Measurements from ENCODE around the gene BRPF1.

BRPF1 gene

DNA sequence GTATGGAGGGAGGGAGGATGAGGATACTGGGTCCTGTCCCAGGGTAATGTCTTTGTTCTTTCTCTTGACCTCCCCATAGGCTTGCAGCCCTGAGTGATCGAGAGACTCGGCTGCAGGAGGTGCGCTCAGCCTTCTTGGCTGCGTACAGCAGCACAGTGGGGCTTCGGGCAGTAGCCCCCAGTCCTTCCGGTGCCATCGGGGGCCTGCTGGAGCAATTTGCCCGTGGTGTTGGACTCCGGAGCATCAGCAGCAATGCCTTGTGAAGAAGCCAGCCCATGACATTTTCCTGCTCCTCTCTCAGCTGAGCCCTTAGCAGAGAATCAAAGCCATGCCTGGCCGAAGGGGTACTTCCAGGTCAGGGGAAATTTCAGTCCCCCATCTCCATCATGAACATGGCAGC, 29.8 kb upstream of the BRPF1 start:
- no peak for DNase-seq

DNA sequence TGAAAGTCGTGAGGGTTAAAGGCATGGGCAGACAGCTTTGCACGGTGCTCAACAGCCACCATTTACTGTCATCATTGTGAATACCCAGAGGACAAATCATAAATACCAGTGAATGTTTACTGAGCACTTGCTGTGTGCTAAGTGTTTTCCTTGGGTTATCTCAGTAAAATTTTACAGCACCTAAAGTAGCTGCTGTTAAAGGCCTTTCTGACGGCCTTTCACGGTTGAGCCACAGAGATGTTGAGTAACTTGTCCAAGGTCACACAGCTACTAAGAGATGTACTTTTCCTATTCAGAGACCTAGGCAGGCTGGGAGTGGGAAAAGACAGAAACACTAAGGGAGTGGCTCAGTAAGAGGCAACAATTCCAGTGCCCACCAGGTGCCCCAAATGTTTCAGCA, 28.3 kb upstream of the BRPF1 start:
- no peak for DNase-seq

DNA sequence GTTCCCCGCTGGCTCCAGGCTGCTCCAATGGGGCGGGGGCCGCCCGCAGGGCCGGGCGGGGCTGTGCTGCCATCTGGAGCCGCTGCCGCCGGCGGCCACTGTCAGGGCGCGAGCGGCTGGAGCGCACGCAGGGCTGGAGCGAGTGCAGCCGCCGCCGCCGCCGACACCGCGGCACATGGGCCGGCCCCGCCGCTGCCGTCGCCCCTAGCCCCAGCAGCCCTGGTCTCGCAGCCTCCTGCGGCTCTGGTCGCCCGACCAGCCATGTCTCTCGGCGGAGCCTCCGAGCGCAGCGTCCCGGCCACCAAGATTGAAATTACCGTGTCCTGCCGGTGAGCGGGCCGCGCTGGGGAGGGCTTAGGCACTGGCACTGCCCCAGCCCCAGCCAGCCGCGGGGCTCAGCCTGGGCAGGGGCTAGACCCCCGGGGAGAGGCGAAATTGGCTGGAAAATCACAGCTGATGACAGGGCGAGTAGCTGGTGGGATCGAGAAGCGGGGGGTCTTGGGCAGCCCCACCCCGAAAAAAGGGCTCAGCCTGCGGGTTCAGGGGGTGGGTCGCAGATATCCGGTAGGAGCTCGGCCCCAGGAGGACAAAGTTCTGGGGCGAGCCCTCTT, 27.7 kb upstream of the BRPF1 start, which contains the start of gene CPNE9:
TSS of gene CPNE9 (plus strand) at position 98 of the 611 bp plus-strand sequence. CDS start at position 262, 164 bp downstream.
- no peak for DNase-seq

DNA sequence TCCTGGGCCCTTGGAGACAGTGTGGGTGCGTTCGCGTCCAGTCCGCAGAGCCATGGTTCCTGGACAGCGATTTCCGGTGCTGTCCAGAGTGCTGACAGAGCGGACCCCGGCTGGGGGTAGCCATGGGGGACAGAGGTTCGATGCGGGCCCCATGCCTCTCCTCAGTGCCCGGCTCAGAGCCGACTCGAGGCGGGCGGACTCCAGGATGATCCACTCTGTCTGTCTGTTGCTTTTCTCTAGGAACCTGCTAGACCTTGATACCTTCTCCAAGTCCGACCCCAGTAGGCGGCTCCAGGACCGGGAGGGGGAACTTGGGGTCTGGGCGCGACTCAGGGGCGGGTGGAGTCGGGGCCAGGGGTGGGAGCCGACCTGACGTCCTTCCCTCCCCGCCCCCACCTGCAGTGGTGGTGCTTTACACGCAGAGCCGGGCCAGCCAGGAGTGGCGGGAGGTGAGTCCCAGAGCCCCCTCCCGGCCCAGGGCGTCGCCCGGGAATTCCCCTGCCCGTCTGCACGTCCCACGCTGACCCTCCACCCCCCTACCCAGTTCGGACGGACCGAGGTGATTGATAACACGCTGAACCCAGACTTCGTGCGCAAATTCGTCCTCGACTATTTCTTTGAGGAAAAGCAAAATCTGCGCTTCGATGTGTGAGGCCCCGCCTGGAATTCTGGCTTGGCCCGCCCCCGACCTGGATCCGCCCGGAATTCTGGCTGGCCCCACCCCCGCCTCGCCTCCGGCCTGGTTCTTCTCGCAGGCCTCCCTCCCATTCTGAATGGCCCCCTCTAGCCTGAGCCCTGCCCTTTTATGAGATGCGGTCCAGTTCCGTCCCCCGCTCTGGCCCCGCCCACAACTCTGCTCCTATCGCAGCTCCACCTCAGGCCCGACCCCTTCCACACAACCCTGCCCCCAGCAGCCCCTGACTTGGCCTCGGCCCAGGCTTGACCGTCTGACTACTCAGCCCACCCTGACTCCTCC, 26.9 kb upstream of the BRPF1 start:
- DNase-seq: peak; percentile 11

DNA sequence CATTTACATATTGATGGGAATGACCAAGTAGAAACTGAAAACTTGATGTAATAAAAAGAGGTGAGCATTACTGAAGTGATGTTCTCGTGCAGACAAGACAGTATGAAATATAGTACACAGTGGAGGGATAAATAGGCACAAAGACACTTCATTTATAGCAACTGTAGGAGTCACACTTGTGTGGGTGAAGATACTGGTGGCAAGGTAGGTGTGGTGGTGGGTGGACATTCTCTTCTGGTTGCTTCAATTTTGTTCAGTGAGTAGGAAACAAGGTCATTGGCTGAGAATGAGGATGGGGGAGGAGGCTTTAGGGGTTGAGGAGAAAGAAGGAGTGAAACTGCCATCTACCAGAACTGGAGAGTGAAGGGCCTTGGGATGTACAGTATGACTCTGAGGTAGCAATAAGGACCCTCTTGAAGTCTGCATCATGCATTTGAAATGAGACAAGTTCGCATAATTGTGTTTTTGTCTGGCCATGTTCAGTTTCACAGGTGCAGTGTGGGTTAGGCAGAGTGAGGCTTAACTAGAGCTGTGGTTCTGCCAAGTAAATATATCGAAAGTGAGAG, 21.3 kb upstream of the BRPF1 start:
- no peak for DNase-seq

DNA sequence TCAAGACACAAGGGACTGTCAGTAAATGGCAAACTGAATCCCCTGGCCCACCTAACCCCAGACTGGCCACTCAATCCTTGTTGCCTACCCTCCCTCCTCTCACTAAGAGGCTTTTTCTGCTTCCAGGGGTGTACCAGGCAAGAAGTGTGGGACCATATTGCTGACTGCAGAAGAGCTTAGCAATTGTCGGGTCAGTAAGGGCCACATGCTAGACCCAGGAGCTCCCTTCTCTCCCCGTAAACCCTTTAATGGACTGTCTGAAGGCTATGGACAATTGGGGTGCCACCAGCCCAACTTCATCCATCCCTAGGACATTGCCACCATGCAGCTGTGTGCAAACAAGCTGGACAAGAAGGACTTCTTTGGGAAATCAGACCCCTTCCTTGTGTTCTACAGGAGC, 19.1 kb upstream of the BRPF1 start:
- DNase-seq: no peak

DNA sequence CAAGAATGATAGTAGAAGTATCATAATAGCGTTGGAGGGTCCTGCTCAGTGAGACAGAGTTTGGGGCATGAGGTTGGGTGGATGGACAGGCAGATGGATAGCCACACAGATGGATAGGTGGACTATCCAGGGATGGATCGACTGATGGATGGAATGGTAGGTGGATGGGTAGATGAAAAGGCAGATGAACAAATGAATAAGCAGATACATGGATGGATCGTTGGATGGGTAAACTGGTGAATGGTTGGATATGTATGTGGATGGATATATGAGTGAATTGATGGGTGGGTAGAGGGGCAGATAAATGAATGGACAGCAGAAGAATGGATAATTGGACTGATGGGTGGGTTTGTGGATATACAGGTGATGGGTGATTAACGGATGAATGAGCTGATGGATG, 18.4 kb upstream of the BRPF1 start:
- DNase-seq: no peak

DNA sequence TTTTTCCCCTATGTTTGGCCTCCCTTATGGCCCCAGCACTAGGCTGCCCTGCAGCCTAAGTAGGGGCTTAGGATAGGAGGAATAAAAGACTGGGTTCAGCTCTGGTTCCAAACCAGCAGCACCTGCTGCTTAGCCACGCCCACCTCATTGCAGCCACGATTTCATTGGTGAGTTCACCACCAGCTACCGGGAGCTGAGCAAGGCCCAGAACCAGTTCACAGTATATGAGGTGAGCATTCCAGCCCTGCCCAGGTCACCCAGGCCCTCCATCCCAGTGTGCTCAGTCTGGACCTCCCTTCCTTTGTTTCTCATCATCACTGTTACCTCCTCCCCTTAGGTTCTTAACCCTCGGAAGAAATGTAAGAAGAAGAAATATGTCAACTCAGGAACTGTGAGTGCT, 16.4 kb upstream of the BRPF1 start:
- no peak for DNase-seq

DNA sequence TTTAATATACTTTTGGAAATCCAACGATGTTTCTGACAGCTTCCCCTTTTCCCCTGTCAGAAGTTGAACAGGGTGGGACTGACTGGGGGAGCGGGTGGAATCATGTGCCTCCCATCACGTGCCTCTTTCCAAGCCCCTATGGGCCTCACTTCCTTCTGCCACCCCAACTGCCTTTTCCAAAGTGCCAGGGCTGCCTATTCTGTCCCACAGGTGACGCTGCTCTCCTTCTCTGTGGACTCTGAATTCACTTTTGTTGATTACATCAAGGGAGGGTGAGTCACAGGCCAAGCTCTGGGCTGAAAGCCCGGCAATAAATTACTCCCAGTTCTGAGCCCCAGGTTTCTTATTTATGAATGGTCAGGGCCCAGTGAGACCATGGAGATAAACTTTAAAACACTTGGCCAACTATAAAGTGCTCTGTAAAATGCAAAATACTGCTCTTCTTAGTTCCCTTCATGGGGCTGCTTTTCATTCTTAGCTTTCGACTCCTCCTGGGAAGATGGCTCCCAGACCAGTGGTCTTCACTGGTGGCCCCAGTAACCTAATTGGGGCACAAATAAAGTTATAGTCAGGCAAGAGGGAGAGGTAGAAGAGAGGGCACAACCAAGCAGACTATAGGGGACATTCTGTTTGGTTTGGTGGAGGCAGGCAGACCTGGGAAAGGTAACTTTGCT, 15.6 kb upstream of the BRPF1 start:
- no peak for DNase-seq

DNA sequence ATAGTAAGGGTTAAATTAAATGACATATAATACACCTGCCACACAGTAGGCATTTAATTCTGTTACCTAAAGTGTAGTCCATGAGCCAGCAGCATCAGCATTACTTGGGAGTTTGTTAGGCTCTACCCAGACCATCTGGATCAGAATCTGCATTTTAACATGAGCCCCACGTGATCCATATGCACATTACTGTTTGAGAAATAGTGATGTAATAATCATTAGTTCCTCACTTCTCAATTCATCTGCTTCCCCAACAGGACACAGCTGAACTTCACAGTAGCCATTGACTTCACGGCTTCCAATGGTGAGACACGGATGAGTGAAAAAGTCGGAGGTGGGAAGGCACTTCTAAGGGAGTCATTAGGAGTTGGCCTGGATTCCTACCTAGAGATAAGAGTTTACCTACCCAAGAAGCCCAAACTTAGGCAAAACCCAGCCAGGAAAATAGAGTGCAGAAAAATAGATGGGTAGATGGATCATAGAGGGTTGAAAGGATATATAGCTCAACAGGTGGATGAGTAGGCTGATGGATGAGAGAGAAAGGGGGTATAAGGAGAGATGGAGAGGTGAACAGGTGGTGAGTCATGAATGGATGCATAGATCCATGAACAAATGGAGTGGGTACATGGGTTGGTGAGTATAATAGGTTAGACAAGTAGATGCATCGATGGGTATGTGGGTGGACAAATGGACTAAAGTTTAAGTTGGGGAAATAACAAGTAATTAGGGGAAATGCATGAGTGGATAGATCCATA, 14.6 kb upstream of the BRPF1 start:
- no peak for DNase-seq

DNA sequence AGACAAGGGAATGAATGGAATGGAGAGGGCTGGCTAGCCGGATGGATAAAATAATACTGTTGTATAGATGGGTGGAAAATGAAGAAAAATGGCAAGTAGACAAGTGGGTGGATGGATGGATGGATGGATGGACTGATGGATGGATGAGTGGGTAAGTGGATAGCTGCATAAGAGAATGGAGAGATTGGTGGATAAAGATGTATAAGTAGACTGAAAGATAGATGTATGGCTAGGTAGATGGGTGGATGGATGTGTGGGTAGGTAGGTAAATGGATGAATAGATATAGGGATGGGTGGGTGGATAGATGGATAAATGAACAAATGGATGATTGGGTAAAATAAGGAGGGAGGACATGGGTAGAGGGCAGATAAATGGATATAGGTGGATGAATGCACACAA, 14.0 kb upstream of the BRPF1 start:
- no peak for DNase-seq

DNA sequence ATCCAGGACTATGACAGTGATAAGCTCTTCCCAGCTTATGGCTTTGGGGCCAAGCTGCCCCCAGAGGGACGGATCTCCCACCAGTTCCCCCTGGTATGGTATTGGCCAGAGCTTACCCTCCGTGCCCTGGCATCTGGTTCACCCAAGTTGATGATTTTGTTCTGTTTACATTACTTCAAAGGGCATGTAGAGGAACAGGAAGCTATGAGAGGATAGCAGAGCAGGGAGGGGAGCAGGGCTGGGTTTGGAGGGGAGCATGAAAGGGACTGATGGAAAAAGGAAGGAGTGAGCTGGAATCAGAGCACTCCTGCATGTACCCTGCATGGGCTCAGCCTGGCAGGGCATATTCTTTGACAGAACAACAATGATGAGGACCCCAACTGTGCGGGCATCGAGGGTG, 13.4 kb upstream of the BRPF1 start:
- DNase-seq: no peak

DNA sequence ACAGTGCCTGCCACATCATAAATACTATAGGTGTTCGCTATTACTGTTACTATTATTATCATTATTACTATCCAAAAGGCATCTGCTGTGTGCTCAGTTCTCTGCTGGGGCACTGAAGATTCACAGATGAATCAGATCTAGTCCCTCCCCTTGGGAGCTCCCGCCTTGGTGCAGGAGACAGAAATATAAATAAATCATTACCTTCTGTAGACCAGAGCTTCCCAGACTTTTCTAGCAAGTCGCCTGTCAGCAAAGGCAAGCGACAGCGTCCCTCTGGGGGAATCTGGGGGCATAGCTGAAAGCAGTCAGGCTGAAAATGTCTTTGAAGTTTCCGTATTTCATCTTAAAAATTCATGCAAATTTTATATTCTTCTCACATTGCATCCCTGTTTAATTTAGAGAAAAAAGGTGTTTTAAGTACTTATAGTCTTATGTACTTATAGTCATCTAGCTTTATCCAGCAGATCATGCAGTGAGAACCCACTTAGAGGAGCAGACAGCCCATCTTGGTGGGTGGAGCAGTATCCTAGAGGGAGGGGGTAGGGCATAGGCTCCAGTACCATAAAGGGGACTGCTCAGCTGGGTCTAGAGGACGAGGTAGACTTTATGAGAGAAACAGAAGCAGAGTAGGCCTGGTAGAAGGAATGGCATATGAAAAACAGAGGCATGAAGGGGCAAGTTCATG, 10.4 kb upstream of the BRPF1 start:
- no peak for DNase-seq

DNA sequence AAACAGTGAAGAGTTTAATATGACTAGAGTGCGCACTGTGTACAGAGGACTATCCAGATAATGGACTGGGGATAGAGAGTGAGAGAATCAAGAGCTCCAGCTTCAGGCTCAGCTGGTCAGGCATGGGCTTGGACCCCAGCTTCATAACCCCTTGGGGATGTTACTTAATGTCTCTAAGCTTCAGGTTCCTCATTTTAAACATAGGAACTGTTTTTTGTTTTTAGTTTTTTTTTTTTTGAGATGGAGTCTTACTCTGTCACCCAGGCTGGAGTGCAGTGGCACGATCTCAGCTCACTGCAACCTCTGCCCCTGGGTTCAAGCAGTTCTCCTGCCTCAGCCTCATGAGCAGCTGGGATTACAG, 9.9 kb upstream of the BRPF1 start:
- DNase-seq: no peak

DNA sequence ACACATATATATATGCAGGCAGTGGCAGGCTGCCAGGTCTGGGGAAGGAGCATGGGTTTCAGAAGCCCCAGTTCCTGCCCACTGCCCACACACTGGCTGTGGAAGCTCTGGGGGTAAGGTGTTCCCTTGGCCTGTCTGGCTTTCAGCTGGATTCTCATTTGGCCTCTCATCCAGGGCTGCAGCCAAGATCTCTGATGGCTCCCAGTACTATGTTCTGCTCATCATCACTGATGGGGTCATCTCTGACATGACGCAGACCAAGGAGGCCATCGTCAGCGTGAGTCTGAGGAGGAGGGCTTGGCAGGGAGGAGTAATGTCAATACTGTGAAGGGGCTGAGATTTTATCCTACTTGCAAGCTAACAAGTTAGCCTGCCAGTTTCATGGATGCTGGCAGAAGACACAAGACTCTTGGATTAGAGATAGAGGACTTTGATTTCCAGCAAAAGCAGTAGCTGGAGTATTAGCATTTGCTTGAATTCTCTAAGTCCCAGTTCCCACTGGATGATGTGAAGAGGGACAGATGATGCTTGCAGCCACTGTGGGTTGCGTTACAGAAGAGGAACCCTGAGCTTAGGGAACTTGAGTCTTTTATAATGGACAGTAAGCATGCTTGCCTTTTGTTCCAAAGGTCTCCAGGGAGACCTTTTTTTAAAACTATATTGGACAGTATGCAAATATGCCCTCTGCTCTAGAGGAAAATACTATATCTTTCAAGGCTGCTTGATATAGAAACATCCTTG, 5.6 kb upstream of the BRPF1 start:
- no peak for DNase-seq

DNA sequence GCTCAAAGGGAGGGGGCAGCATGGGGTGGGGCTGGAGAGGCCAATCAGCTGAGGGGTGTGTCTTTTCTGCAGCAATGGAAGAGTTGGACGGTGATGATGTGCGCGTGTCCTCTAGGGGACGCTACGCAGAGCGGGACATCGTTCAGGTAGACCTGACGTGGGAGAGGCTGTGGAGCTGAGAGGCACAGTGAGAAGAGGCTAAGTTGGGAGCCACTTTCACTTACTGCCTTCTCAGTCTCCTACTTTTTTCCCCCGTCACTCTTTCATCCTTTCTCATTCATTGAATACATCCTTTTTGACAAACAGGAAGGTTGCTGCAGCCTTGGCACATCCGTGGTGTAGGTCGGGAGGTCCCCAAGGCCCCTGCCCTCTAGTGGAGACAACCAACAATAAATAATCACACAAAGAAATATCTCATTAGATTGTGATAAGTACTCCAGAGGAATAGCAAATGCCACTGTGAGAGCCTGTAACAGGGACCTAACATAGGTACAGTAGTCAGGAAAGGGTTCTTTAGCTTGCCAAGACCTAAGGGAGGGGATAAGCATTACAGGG, 4.4 kb upstream of the BRPF1 start:
- peak; percentile 25 for DNase-seq

DNA sequence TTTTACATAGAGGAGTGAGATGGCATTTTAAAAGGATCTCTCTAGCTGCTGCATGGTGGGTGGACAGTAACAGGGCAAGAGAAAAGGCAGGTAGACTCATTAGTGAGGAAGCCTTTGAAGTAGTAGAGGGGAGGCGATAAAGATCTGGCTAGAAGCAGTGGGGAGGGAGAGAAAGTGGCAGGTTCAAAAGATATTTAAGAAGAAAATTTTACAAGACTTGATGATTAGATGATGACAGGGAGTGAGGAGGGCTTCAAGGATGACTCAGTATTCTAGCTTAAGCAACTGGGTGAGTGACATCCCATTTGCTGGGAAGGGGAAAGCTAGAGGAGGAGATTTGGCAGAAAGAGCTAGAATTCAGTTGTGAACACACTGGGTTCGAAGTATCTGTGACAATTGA, 3.8 kb upstream of the BRPF1 start:
- no peak for DNase-seq

DNA sequence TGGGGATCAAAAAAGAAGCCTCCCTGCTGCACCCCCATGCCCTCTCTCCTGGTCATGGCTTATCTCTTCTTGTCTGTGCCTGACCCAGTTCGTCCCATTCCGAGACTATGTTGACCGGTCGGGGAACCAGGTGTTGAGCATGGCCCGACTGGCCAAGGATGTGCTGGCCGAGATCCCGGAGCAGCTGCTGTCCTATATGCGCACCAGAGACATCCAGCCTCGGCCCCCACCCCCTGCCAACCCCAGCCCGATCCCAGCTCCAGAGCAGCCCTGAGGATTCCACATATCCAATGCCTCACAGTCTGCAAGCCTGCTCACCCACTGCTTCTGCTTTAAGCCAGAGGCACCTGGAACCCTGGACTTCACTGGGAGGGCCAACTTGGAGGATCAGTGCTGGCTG, 2.1 kb upstream of the BRPF1 start:
- no peak for DNase-seq

DNA sequence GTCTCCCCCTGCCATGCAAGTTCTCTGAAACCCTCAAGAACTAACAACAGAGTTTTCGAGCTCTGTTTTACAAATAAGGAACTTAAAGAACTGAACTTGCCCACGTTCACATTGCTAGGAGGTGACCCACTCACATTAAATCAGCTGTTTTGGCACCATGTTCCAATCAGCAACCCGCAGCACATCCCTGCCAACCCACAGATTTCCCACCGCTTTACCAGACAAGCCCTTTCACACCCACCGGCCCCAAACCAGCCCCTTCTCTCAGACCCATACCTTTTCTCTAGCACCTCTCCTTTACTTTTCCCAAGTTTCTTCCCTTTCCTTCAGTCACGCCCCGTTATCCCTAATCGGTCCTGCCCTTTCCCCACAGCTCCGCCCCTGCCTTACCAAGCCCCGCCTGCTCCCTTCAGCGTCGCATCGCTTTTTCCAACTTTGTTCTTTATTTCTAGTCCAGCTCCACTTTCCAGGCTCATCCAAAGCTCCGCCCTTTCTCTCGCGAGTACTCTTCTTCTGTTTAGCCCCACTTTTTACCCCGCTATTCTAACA, 804 bp upstream of the BRPF1 start:
- DNase-seq: no peak

DNA sequence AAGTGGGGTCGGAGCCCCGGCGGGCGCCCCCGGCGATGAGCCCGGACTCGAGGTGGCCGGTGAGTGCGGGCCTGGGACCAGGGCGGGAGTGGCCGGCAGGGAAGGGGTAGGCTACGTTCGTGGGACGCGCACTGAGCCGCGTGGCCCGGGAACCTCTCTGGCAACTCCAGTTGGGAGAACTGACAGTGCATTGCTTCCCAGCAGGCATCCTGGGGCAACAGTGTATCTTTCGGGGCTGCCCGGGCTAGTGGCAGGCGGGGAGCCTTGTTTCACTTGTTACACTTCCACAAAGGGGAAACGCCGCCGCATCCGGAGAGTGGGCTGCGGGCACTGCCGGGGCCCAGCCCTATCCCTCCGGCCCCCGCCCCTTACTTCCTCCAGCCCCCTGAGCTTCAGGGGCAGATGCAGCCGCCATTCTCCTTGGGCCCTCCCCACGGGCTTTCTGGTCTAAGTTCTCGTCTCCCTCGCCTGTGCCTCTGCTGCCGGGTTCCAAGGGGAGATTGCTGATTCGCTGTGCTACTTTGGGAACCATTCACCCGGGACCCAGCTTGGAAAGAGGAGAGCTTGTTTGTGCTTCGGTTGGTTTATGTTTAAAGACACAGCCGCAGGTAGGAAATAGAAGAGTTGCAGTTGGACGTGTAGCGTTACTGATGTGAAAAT, 675 bp downstream of the BRPF1 start:
- DNase-seq: peak; percentile 20
